Fibroblast of lung (primary cell): ENCODE results near the gene NAGLU. TPM values are rescaled to one million over a fixed set of nuclear protein-coding genes. Genes with fewer than 3 reads are reported as not detected.

Experiments used
- DNase-seq, 2 donors: peaks; one replicate each; pipeline versions ENCODE4 v3.0.0 to v3.0.0-alpha.2; 2010; ENCODE audit warnings: low read depth in 2 of 2
- H2AFZ ChIP-seq: 2 replicates; pipeline ENCODE4 v1.5.1; 2012; ENCODE audit warnings: low read length, control low read depth, inconsistent platforms
- H3K27ac ChIP-seq: 2 replicates; pipeline ENCODE4 v1.5.1; 2011; ENCODE audit warnings: low read length, control low read depth; ENCODE audit not compliant: insufficient read depth
- H3K27me3 ChIP-seq: 2 replicates; pipeline ENCODE4 v1.5.1; 2011; ENCODE audit warnings: mild to moderate bottlenecking, low read length; ENCODE audit not compliant: control insufficient read depth, insufficient read depth
- H3K36me3 ChIP-seq: 2 replicates; pipeline ENCODE4 v1.5.1; 2011; ENCODE audit warnings: low read length; ENCODE audit not compliant: control insufficient read depth, insufficient read depth
- H3K4me1 ChIP-seq: 2 replicates; pipeline ENCODE4 v1.5.1; 2011; ENCODE audit warnings: low read length; ENCODE audit not compliant: control insufficient read depth, insufficient read depth; ENCODE audit errors: extremely low read depth
- H3K4me2 ChIP-seq: 2 replicates; pipeline ENCODE4 v1.5.1; 2011; ENCODE audit warnings: low read length, control low read depth; ENCODE audit not compliant: insufficient read depth; ENCODE audit errors: extremely low read depth
- H3K4me3 ChIP-seq, 4 experiments: fragments of 200-600 bp in 1 of 4; sonication (generic) in 1 of 4; replicated peaks in 1 of 4; 2 replicates each; pipeline ENCODE4 v1.5.1; 2011 to 2016; ENCODE audit warnings: low read length in 4 of 4, low read depth in 3 of 4, mild to moderate bottlenecking in 3 of 4, control low read depth in 2 of 4, inconsistent platforms in 1 of 4, mixed read lengths in 1 of 4; ENCODE audit not compliant: insufficient read depth in 1 of 4; ENCODE audit errors: control extremely low read depth in 1 of 4
- H3K79me2 ChIP-seq: 2 replicates; pipeline ENCODE4 v1.5.1; 2012; ENCODE audit warnings: mild to moderate bottlenecking, low read length, inconsistent platforms; ENCODE audit not compliant: control insufficient read depth, insufficient read depth
- H3K9ac ChIP-seq: 2 replicates; pipeline ENCODE4 v1.5.1; 2011; ENCODE audit warnings: mild to moderate bottlenecking, low read length, control low read depth; ENCODE audit not compliant: insufficient read depth
- H3K9me3 ChIP-seq: 2 replicates; pipeline ENCODE4 v1.5.1; 2012; ENCODE audit warnings: low read depth, low read length; ENCODE audit not compliant: control insufficient read depth, insufficient read depth
- H4K20me1 ChIP-seq: 2 replicates; pipeline ENCODE4 v1.5.1; 2011; ENCODE audit warnings: low read length; ENCODE audit not compliant: control insufficient read depth, insufficient read depth; ENCODE audit errors: extremely low read depth
- EZH2 ChIP-seq: IDR thresholded peaks from 2 replicates; pipeline ENCODE4 v1.5.1; 2012; ENCODE audit warnings: low read length, control low read depth, mild to moderate bottlenecking; ENCODE audit errors: missing control alignments
- polyA plus RNA-seq, 2 donors: library from polyadenylated mRNA; depleted of rRNA in 1 of 2; stranded (reverse) in 1 of 2; unstranded in 1 of 2; fragments of >200 nt; gene quantifications; 2 replicates each; pipeline ENCODE4 v1.2.1, GENCODE V29; 2011 to 2012; ENCODE audit warnings: missing spikeins in 1 of 2
- total RNA-seq: library from RNA; depleted of rRNA; stranded (reverse); fragments of >200 nt; gene quantifications from 2 replicates; pipeline ENCODE4 v1.2.1, GENCODE V29; 2014
- TF ChIP-seq, protein P1 (sequence below), 2 donors: IDR thresholded peaks in 1 of 2; conservative IDR thresholded peaks in 1 of 2; 1 replicate in 1 of 2; 2 replicates in 1 of 2; pipeline ENCODE4 v1.5.1; 2011 to 2012; ENCODE audit warnings: low read length in 2 of 2, control low read depth in 1 of 2, inconsistent platforms in 1 of 2, low read depth in 1 of 2, mild to moderate bottlenecking in 1 of 2

Gene NAGLU
- total and polyA plus RNA-seq, 2 donors (not counting 1 experiment from before 2014, with no cell fraction given): 19.5 to 31.9 TPM

DNA sequence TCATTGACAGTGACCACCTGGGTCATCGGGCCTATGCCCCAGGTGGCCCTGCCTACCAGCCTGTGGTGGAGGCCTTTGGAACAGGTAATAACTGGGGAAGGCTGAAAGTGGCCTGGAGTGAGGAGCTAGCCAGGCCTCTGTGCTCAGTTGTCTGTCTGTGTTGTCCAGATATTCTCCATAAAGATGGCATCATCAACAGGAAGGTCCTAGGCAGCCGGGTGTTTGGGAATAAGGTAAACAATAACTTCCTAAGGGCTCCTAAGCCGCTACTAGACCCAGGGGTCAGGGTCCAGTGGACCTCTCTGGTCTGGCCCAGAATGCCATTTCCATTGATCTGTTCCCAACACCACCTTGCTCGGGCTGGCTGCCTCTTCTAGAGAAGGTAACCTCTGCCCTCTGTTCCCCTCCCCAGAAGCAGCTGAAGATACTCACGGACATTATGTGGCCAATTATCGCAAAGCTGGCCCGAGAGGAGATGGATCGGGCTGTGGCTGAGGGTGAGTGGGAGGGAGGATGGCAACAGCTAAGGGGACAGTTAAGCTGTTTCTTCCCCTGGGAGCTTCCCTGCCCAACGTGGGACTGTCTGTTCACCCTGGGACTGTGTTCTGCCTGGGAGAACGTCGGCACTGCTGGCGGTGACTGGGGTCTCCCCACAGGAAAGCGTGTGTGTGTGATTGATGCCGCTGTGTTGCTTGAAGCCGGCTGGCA, 28.9 kb downstream of the NAGLU start:
- Histone ChIP-seq H3K27ac (no peak overlapping the region), H2AFZ (no peak overlapping the region), H4K20me1 (no peaks in the 10 kb centered on the region), H3K27me3 (no peaks in the 10 kb centered on the region), H3K4me3 (no peak overlapping the region), H3K4me2 (no peak overlapping the region), H3K4me1 (peaks cover 16% of the 10 kb centered on the region), H3K79me2 (peaks cover 51% of the 10 kb centered on the region), H3K36me3 (peaks cover 28% of the 10 kb centered on the region), H3K9ac (no peak overlapping the region), H3K9me3 (no peaks in the 10 kb centered on the region)
- TF ChIP-seq EZH2: no peak
- TF ChIP-seq, protein P1, sequence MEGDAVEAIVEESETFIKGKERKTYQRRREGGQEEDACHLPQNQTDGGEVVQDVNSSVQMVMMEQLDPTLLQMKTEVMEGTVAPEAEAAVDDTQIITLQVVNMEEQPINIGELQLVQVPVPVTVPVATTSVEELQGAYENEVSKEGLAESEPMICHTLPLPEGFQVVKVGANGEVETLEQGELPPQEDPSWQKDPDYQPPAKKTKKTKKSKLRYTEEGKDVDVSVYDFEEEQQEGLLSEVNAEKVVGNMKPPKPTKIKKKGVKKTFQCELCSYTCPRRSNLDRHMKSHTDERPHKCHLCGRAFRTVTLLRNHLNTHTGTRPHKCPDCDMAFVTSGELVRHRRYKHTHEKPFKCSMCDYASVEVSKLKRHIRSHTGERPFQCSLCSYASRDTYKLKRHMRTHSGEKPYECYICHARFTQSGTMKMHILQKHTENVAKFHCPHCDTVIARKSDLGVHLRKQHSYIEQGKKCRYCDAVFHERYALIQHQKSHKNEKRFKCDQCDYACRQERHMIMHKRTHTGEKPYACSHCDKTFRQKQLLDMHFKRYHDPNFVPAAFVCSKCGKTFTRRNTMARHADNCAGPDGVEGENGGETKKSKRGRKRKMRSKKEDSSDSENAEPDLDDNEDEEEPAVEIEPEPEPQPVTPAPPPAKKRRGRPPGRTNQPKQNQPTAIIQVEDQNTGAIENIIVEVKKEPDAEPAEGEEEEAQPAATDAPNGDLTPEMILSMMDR (conservative IDR thresholded peaks at IDR 0.05 in 1 of 2, IDR thresholded peaks at IDR 0.05 in 1 of 2; ENCODE audit: low read depth in 1 of 2, low read length in 2 of 2): no peak
- DNase-seq: no peak

DNA sequence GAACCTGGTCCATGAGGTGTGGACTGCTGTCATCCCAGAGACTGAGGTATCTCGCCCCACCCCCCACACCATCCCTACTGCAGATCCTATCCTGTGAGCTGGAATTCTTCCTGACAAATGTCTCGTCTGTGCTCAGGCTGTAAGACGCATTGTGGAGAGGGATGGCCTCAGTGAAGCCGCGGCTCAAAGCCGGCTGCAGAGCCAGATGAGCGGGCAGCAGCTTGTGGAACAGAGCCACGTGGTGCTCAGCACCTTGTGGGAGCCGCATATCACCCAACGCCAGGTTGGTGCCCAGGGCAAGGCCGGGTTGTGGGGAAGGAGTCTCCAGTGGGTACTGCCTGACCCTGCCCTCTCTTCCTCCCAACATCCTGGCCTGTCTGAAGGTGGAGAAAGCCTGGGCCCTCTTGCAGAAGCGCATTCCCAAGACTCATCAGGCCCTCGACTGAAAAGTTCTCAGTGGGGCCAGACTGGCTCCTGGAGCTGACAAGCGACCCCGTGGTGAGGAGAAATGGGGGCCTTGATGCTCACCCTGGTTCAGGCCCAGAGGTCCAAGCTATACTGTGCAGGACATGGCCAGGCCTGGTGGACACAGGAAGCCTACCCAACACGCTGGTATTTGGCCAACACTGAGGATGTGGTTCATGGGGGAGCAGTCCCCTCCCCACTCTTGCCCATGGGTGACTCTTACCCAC, 29.6 kb downstream of the NAGLU start:
- Histone ChIP-seq H3K4me1 (peaks cover 16% of the 10 kb centered on the region), H3K4me3 (no peak overlapping the region), H3K27me3 (no peaks in the 10 kb centered on the region), H3K4me2 (no peak overlapping the region), H3K79me2 (peaks cover 51% of the 10 kb centered on the region), H3K36me3 (peaks cover 31% of the 10 kb centered on the region), H3K27ac (no peak overlapping the region), H4K20me1 (no peaks in the 10 kb centered on the region), H3K9ac (no peak overlapping the region), H2AFZ (no peak overlapping the region), H3K9me3 (no peaks in the 10 kb centered on the region)
- no peak for DNase-seq
- TF ChIP-seq, protein P1 (conservative IDR thresholded peaks at IDR 0.05 in 1 of 2, IDR thresholded peaks at IDR 0.05 in 1 of 2; ENCODE audit: low read depth in 1 of 2, low read length in 2 of 2): no peak
- no peak for TF ChIP-seq EZH2

DNA sequence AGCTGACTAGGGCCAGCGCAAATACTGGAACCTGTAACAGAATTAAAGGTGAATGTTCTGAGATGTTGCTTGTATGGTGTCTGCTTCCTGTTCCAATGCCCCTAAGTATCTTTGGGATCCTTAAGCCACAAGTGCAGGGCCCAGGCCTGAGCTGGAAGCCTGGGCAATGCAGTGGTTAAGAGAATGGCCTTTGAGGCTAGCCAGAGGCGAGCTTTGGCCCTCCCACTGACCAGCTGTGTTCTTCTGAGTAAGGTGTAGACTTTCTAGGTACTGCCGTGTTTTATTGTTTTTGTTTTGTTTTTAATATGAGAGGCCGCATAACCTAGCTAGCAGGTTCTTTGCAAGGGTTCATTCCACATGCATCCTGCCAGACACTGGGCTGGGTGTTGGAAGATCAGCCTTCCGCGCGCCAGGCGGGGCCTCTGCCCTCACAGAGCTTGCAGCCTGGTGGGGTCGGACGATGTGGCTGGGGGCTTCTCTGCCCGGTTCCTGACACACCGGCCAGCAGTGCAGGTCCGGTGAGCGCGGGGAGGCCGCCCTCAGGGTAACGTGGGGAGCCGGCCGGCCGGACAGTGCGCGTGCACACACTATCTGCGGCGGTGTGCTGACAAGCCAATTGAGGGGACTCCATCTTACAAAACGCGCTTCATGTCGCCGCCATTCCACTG, 30.3 kb downstream of the NAGLU start:
- Histone ChIP-seq H3K27me3 (no peaks in the 10 kb centered on the region), H4K20me1 (no peaks in the 10 kb centered on the region), H3K79me2 (peaks cover 51% of the 10 kb centered on the region), H3K36me3 (peaks cover 31% of the 10 kb centered on the region), H2AFZ (peak overlapping the region; percentile 55), H3K9me3 (no peaks in the 10 kb centered on the region), H3K4me1 (peaks cover 16% of the 10 kb centered on the region), H3K4me2 (peak overlapping the region; percentile 66), H3K4me3 (peak overlapping the region in 3 of 4 experiments; percentile 85 to 93 (median 87)), H3K9ac (peak overlapping the region; percentile 86), H3K27ac (peak overlapping the region; percentile 88)
- no peak for DNase-seq
- no peak for TF ChIP-seq EZH2
- TF ChIP-seq, protein P1 (conservative IDR thresholded peaks at IDR 0.05 in 1 of 2, IDR thresholded peaks at IDR 0.05 in 1 of 2; ENCODE audit: low read depth in 1 of 2, low read length in 2 of 2): no peak
